Liver (tissue), 3 donors: ENCODE measurements around the gene SYTL3.

Source experiments
- CTCF ChIP-seq: fragments of 150-350 bp; IDR thresholded peaks from 2 replicates; pipeline ENCODE4 v1.5.1; 2017; ENCODE audit warnings: improper control_type of control experiment, low read depth, low read length; ENCODE audit not compliant: missing input control
- EGR1 ChIP-seq, 2 donors: IDR thresholded peaks; 2 replicates each; pipeline ENCODE4 v1.6.1; 2016 to 2018; ENCODE audit warnings: antibody characterized with exemption in 2 of 2, low read depth in 2 of 2
- RAD21 ChIP-seq, 2 donors: IDR thresholded peaks; 2 replicates each; pipeline ENCODE4 v1.6.1; 2016; ENCODE audit warnings: antibody characterized with exemption in 2 of 2, mild to moderate bottlenecking in 2 of 2
- donor health status: healthy.
- donor health status: healthy.

- TF ChIP-seq CTCF (no peak), RAD21 (IDR thresholded peaks at IDR 0.05) (no peak), EGR1 (IDR thresholded peaks at IDR 0.05; ENCODE audit: low read depth in 2 of 2) (no peak)
Measured at GRCh38 chr6:158807515-158808441, 157.9 kb downstream of the SYTL3 start.
